Spleen (tissue), 7 donors: Measurements from ENCODE around the gene FERMT3.

Experiments
- CTCF ChIP-seq, 11 experiments: fragments of 200-600 bp in 7 of 11; fragments of 450-650 bp in 4 of 11; sonication (generic) in 4 of 11; IDR thresholded peaks in 8 of 11; conservative IDR thresholded peaks in 3 of 11; 1 replicate in 7 of 11; 2 replicates in 4 of 11; pipeline versions ENCODE4 v1.4.0 to v1.8.0; 2016 to 2021; ENCODE audit warnings: antibody characterized with exemption in 11 of 11, inconsistent platforms in 4 of 11, mild to moderate bottlenecking in 1 of 11
- POLR2A ChIP-seq, 3 donors: fragments of 450-650 bp; IDR thresholded peaks; one replicate each; pipeline ENCODE4 v1.5.1; 2017; ENCODE audit warnings: antibody characterized with exemption in 3 of 3, mild to moderate bottlenecking in 1 of 3
- donor health status: DM: no; HTN: no; CAD: no; lungs with moderate emphysema.
- donor health status: DM: no; HTN: no; CAD: no.
- donor health status: DM: no; HTN: no; CAD: no.

- TF ChIP-seq POLR2A (IDR thresholded peaks at IDR 0.05) = no peak
- TF ChIP-seq CTCF (IDR thresholded peaks at IDR 0.05 in 8 of 11, conservative IDR thresholded peaks at IDR 0.05 in 3 of 11) = no peak
Measured at GRCh38 chr11:64209563-64209843, 3.0 kb downstream of the FERMT3 start.
